ENCODE measurements around the gene CYP4F22.

Gene CYP4F22

GRCh38 chr19:15544970-15545369 lies 36.6 kb downstream of the CYP4F22 start:
- Mint-ChIP-seq H3K4me3 (no peak overlapping the region), H3K27me3 (no peaks in the 10 kb centered on the region), H3K36me3 (no peaks in the 10 kb centered on the region), H3K27ac (no peak overlapping the region), H3K4me1 (peaks cover under 1% of the 10 kb centered on the region), H3K9me3 (no peaks in the 10 kb centered on the region)

- H3K27ac Mint-ChIP-seq, result no peak overlapping the region
- H3K36me3 Mint-ChIP-seq, result no peaks in the 10 kb centered on the region
- H3K4me1 Mint-ChIP-seq, result peaks cover 14% of the 10 kb centered on the region
- peak overlapping the region; percentile 8 for H3K4me3 Mint-ChIP-seq
- no peaks in the 10 kb centered on the region for H3K9me3 Mint-ChIP-seq
- no peaks in the 10 kb centered on the region for H3K27me3 Mint-ChIP-seq
Observed at GRCh38 chr19:15548648-15549047, 40.3 kb downstream of the CYP4F22 start.

- H3K4me1 Mint-ChIP-seq, result peaks cover 14% of the 10 kb centered on the region
- no peaks in the 10 kb centered on the region for H3K9me3 Mint-ChIP-seq
Observed at GRCh38 chr19:15549581-15549980, 41.3 kb downstream of the CYP4F22 start.

GRCh38 chr19:15550273-15550672 lies 41.9 kb downstream of the CYP4F22 start:
- Mint-ChIP-seq H3K9me3 (no peaks in the 10 kb centered on the region), H3K4me3 (peak overlapping the region; percentile 85), H3K27ac (peak overlapping the region; percentile 91), H3K36me3 (no peaks in the 10 kb centered on the region), H3K27me3 (no peaks in the 10 kb centered on the region), H3K4me1 (peaks cover 21% of the 10 kb centered on the region)

More at GRCh38 chr19:15549581-15549980, 41.3 kb downstream of the CYP4F22 start:
- Mint-ChIP-seq H3K36me3 (no peaks in the 10 kb centered on the region), H3K27ac (no peak overlapping the region), H3K27me3 (no peaks in the 10 kb centered on the region), H3K4me3 (no peak overlapping the region)

- H3K27ac Mint-ChIP-seq, result peak overlapping the region; percentile 55
- peaks cover 26% of the 10 kb centered on the region for H3K4me1 Mint-ChIP-seq
- H3K36me3 Mint-ChIP-seq, result no peaks in the 10 kb centered on the region
- H3K4me3 Mint-ChIP-seq, result peak overlapping the region; percentile 85
- H3K9me3 Mint-ChIP-seq, result no peaks in the 10 kb centered on the region
- no peaks in the 10 kb centered on the region for H3K27me3 Mint-ChIP-seq
Observed at GRCh38 chr19:15550929-15551292, 42.6 kb downstream of the CYP4F22 start.

- Mint-ChIP-seq H3K9me3 (no peaks in the 10 kb centered on the region), H3K27ac (peak overlapping the region; percentile 55), H3K36me3 (no peaks in the 10 kb centered on the region), H3K4me3 (peak overlapping the region; percentile 85), H3K27me3 (no peaks in the 10 kb centered on the region), H3K4me1 (peaks cover 27% of the 10 kb centered on the region)
Observed at GRCh38 chr19:15551293-15552004, 43.1 kb downstream of the CYP4F22 start.

DNA sequence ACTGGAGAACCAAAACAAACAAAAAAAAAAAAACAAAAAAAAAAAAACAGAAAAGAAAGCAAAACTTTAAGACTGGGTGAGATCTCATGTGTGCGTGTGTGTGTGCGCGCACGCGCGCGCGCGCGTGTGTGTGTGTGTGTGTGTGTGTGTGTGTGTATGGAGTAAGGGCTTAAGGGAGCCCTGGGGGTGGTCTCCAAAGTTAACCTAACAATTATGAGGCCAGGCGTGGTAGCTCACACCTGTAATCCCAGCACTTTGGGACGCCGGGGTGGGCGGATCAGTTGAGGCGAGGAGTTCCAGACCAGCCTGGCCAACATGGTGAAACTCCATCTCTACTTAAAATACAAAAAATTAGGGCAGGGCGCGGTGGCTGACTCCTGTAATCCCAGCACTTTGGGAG lies 46.7 kb downstream of the CYP4F22 start:
- Mint-ChIP-seq H3K27me3 (no peaks in the 10 kb centered on the region), H3K9me3 (no peaks in the 10 kb centered on the region), H3K4me1 (peaks cover 28% of the 10 kb centered on the region), H3K27ac (peak overlapping the region; percentile 8), H3K4me3 (peak overlapping the region; percentile 52), H3K36me3 (no peaks in the 10 kb centered on the region)

- H3K36me3 Mint-ChIP-seq, result no peaks in the 10 kb centered on the region
- H3K4me3 Mint-ChIP-seq, result peak overlapping the region; percentile 89
- peaks cover 18% of the 10 kb centered on the region for H3K4me1 Mint-ChIP-seq
- no peaks in the 10 kb centered on the region for H3K27me3 Mint-ChIP-seq
- no peaks in the 10 kb centered on the region for H3K9me3 Mint-ChIP-seq
- H3K27ac Mint-ChIP-seq, result peak overlapping the region; percentile 92
Observed at GRCh38 chr19:15555759-15556633, 47.7 kb downstream of the CYP4F22 start.

- H3K4me3 Mint-ChIP-seq, result peak overlapping the region; percentile 89
- no peak overlapping the region for H3K27ac Mint-ChIP-seq
- H3K4me1 Mint-ChIP-seq, result peaks cover 16% of the 10 kb centered on the region
- no peaks in the 10 kb centered on the region for H3K36me3 Mint-ChIP-seq
- H3K27me3 Mint-ChIP-seq, result no peaks in the 10 kb centered on the region
- no peaks in the 10 kb centered on the region for H3K9me3 Mint-ChIP-seq
Observed at GRCh38 chr19:15556634-15557181, 48.4 kb downstream of the CYP4F22 start.

- H3K27ac Mint-ChIP-seq, result no peak overlapping the region
- peaks cover 16% of the 10 kb centered on the region for H3K4me1 Mint-ChIP-seq
- H3K27me3 Mint-ChIP-seq, result no peaks in the 10 kb centered on the region
- H3K36me3 Mint-ChIP-seq, result no peaks in the 10 kb centered on the region
- no peak overlapping the region for H3K4me3 Mint-ChIP-seq
- no peaks in the 10 kb centered on the region for H3K9me3 Mint-ChIP-seq
Observed at GRCh38 chr19:15557223-15557622, 48.9 kb downstream of the CYP4F22 start.

DNA sequence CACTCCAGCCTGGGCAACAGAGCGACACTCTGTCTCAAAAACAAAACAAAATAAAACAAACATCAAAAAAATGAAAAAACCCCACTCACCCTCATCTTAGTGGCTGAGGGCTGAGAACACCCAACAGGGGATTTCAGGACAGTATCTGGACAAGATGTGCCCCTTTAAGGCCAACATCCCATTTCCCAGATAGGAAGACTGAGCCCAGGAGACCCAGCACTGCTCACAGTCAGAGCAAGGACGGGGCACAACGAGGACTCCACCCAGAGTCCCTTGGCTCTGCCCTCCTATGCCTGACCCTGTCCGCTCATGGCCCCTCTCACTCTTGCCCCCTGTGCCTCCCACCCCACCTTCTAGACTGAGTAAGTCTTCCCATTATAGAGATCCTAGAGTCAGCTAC lies 53.8 kb downstream of the CYP4F22 start:
- H3K4me1 Mint-ChIP-seq, result no peaks in the 10 kb centered on the region
- peaks cover 2% of the 10 kb centered on the region for H3K27me3 Mint-ChIP-seq
- H3K27ac Mint-ChIP-seq, result no peak overlapping the region
- no peak overlapping the region for H3K4me3 Mint-ChIP-seq
- H3K36me3 Mint-ChIP-seq, result no peaks in the 10 kb centered on the region
- no peaks in the 10 kb centered on the region for H3K9me3 Mint-ChIP-seq

- Mint-ChIP-seq H3K27ac (no peak overlapping the region), H3K9me3 (no peaks in the 10 kb centered on the region), H3K27me3 (peaks cover 2% of the 10 kb centered on the region), H3K4me3 (no peak overlapping the region), H3K36me3 (no peaks in the 10 kb centered on the region), H3K4me1 (no peaks in the 10 kb centered on the region)
Observed at GRCh38 chr19:15562861-15563260, 54.5 kb downstream of the CYP4F22 start.

GRCh38 chr19:15563325-15563794 lies 55.0 kb downstream of the CYP4F22 start:
- Mint-ChIP-seq H3K27me3 (peaks cover 2% of the 10 kb centered on the region), H3K4me3 (no peak overlapping the region), H3K36me3 (no peaks in the 10 kb centered on the region), H3K9me3 (no peaks in the 10 kb centered on the region), H3K4me1 (no peaks in the 10 kb centered on the region), H3K27ac (no peak overlapping the region)

DNA sequence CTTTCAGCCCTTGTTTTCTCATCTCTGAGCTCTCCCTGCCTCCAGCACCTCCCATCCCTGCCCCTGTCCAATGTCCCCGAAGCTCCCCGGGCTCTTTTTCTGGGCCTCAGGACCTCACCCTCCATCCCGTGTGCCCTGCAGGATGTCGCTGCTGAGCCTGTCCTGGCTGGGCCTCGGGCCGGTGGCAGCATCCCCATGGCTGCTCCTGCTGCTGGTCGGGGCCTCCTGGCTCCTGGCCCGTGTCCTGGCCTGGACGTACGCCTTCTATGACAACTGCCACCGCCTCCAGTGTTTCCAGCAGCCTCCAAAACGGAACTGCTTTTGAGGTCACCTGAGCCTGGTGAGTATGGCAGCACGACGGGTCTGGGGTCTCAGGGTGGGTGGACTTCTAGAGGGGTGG lies 55.6 kb downstream of the CYP4F22 start:
- no peaks in the 10 kb centered on the region for H3K36me3 Mint-ChIP-seq
- H3K9me3 Mint-ChIP-seq, result no peaks in the 10 kb centered on the region
- H3K4me3 Mint-ChIP-seq, result no peak overlapping the region
- H3K27ac Mint-ChIP-seq, result no peak overlapping the region
- H3K4me1 Mint-ChIP-seq, result no peaks in the 10 kb centered on the region
- H3K27me3 Mint-ChIP-seq, result peaks cover 2% of the 10 kb centered on the region

GRCh38 chr19:15564534-15565168 lies 56.3 kb downstream of the CYP4F22 start:
- no peaks in the 10 kb centered on the region for H3K9me3 Mint-ChIP-seq
- no peaks in the 10 kb centered on the region for H3K4me1 Mint-ChIP-seq
- no peak overlapping the region for H3K27ac Mint-ChIP-seq
- H3K4me3 Mint-ChIP-seq, result no peak overlapping the region
- no peaks in the 10 kb centered on the region for H3K36me3 Mint-ChIP-seq
- peaks cover 6% of the 10 kb centered on the region for H3K27me3 Mint-ChIP-seq

Measured in activated naive CD4-positive, alpha-beta T cell treated with anti-CD3 and anti-CD28 coated beads, Interleukin-2, amount 50 U/mL, for 24 hours (primary cell).